ENCODE measurements around the gene CCSER1.
"Not testable (repeated sequence)": the region's sequence is repeated elsewhere in the genome, so short reads cannot be mapped to it uniquely, and the experiment has no call there.

Gene CCSER1

DNA sequence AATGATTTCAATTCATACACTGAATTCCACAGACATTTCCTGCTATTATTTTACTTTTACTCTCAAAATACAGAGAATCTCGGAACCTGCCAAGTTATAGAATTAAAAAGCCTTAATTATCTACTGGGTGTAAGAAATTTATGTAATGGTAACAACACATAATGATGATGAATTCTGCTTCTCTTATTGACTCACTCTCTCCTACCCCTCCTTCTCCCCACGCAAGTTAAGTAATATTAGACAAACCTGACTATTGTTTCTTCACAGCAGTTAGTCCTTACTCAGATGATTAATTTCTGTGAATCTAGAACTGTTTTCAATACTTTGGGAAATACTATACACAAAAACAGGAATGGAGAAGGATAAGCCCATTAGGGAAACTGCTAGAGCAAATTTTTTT is 762.0 kb downstream of the CCSER1 start:
- Histone ChIP-seq H3K27me3 (no peaks in the 10 kb centered on the region), H3K27ac (no peak overlapping the region), H3K4me2 (no peak overlapping the region), H3K36me3 (no peaks in the 10 kb centered on the region), H3K9me3 (replicated peaks in 1 of 11) (no peaks in the 10 kb centered on the region), H3K4me1 (no peaks in the 10 kb centered on the region), H3K4me3 (no peak overlapping the region), H3K9ac (no peak overlapping the region), H4K20me1 (no peaks in the 10 kb centered on the region)
- TF ChIP-seq Cebpa-rat (IDR thresholded peaks at IDR 0.05): no peak

DNA sequence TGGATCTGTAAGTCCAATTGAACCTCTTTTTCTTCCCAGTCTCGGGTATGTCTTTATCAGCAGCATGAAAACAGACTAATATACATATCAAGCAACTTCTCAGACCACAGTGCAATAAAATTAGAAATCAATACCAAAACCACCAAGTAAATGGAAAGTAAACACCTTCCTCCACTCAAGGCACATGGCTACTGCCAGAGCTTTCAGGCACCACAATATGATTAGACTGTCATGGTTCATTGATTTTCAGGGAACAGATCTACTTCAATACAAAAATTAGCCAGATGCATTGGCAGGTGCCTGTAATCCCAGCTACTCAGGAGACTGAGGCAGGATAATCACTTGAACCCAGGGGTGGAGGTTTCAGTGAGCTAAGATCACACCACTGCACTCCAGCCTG is 776.2 kb downstream of the CCSER1 start:
- not testable (repeated sequence) for H3K4me1 ChIP-seq, H3K4me3 ChIP-seq, H4K20me1 ChIP-seq, H3K4me2 ChIP-seq, H3K27me3 ChIP-seq, H3K27ac ChIP-seq, H3K36me3 ChIP-seq, H3K9ac ChIP-seq
- H3K9me3 ChIP-seq (replicated peaks in 1 of 11): peaks cover 0 to 13% (median 7%) of the 10 kb centered on the region in 11 experiments; a peak in 7 of 22 replicates

DNA sequence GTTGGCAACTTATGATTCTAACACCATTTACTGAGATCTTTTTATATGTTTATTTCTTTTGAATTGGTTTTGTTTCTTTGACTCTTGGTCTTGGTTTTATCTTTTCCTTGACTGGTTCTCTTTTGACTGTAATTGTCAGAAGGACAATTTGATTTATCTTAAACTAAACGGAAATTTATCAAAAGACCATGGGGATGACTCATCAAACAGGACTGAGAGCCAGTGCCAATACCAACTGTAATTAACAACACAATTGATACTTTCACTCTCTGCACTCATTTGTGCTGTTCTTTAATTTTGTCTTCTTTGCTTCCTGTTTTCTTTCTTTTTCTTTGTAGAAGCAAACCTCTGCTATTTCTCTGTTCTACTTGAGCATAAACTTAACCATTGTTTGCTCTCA is 776.8 kb downstream of the CCSER1 start:
- Histone ChIP-seq H3K4me2 (no peak overlapping the region), H3K9me3 (replicated peaks in 1 of 11) (peaks cover 0 to 13% (median 7%) of the 10 kb centered on the region in 11 experiments; a peak in 7 of 22 replicates), H4K20me1 (no peaks in the 10 kb centered on the region), H3K4me3 (no peak overlapping the region), H3K36me3 (no peaks in the 10 kb centered on the region), H3K27me3 (no peaks in the 10 kb centered on the region), H3K4me1 (no peaks in the 10 kb centered on the region), H3K9ac (no peak overlapping the region), H3K27ac (no peak overlapping the region)
- TF ChIP-seq Cebpa-rat (IDR thresholded peaks at IDR 0.05): no peak

DNA sequence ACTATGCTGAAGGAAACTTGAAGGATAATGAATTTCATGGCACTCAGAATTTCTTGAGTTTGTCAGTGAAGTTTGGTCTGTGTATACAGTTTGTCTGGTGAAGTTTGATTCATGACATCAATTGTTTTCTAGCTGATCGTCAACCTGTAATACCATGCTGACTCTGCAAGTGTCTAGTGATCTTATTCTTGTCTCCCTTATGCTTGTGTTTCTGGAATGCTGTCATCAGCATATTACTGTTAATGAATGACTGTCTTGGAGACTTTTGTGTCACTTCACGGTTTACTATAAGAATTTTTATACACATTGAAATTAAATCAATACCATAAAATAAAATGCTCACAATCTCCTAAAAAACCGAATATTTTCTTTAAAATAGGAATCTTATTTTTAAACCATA is 779.0 kb downstream of the CCSER1 start:
- H3K9me3 ChIP-seq (replicated peaks in 1 of 11): peaks cover 0 to 17% (median 7%) of the 10 kb centered on the region in 11 experiments; a peak in 7 of 22 replicates
- H3K4me2 ChIP-seq: no peak overlapping the region
- H3K9ac ChIP-seq: no peak overlapping the region
- H3K27me3 ChIP-seq: no peaks in the 10 kb centered on the region
- H3K4me1 ChIP-seq: no peaks in the 10 kb centered on the region
- H3K36me3 ChIP-seq: no peaks in the 10 kb centered on the region
- H4K20me1 ChIP-seq: no peaks in the 10 kb centered on the region
- no peak overlapping the region for H3K27ac ChIP-seq
- TF ChIP-seq Cebpa-rat (IDR thresholded peaks at IDR 0.05): no peak
- no peak overlapping the region for H3K4me3 ChIP-seq

DNA sequence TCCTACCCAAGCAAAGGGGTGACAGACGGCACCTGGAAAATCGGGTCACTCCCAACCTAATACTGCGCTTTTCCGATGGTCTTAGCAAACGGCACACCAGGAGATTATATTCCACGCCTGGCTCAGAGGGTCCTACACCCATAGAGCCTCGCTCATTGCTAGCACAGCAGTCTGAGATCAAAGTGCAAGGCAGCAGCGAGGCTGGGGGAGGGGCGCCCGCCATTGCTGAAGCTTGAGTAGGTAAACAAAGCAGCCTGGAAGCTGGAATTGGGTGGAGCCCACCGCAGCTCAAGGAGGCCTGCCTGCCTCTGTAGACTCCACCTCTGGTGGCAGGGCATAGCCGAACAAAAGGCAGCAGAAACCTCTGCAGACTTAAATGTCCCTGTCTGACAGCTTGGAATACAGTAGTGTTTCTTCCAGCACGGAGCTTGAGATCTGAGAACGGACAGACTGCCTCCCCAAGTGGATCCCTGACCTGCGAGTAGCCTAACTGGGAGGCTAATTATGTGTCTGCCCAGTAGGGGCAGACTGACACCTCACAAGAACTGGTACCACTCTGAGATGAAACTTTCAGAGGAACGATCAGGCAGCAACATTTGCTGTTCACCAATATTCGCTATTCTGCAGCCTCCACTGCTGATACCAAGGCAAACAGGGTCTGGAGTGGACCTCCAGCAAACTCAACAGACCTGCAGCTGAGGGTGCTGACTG is 784.7 kb downstream of the CCSER1 start:
- not testable (repeated sequence) for H3K4me3 ChIP-seq; H3K9ac ChIP-seq; H3K27me3 ChIP-seq; H3K9me3 ChIP-seq (replicated peaks in 1 of 11); H3K4me2 ChIP-seq; H3K36me3 ChIP-seq; H4K20me1 ChIP-seq; H3K27ac ChIP-seq; H3K4me1 ChIP-seq

DNA sequence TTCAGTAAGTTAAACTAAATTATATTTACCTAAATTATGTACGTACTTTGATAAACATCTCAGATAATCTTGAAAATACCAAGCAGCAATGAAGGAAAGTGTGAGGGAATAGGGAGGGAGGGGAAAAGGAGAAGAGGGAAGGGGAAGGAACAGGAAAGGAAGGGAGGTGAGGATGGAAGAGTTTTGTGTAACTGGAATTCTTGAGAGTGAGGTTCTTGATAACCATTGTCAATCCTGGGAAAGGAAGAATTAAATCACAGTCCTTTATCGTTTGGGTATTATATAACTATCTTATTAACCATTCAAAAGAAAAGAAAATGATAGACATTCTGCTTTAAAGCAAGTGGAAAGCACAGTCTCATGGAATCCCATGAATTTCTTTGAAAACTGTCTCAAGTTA is 795.0 kb downstream of the CCSER1 start:
- Histone ChIP-seq H3K9me3 (replicated peaks in 1 of 11) (no peaks in the 10 kb centered on the region), H3K4me1 (no peaks in the 10 kb centered on the region), H3K4me3 (no peak overlapping the region), H3K27me3 (no peaks in the 10 kb centered on the region), H3K9ac (no peak overlapping the region), H3K27ac (no peak overlapping the region), H3K4me2 (no peak overlapping the region), H4K20me1 (no peaks in the 10 kb centered on the region), H3K36me3 (no peaks in the 10 kb centered on the region)
- no peak for TF ChIP-seq Cebpa-rat (IDR thresholded peaks at IDR 0.05)

DNA sequence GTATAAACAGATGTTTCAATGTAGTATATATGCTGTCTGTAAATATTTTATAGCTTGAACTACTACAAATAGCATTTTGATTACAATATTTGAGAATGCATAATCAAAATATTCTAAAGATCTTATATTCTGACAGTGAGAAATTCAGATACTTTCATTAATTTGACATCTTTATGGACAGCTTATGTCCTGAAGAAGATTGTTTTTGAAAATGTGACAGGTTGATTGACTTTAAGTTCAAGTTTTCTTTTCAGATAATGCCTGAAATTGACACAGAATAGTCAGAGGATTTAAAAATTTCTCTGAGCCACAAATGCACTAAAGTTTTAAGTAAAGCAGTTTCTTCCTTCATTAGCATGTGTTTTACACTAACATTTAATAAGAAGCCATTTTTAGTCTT is 799.8 kb downstream of the CCSER1 start:
- Histone ChIP-seq H4K20me1 (no peaks in the 10 kb centered on the region), H3K27me3 (no peaks in the 10 kb centered on the region), H3K4me3 (no peak overlapping the region), H3K4me2 (no peak overlapping the region), H3K9ac (no peak overlapping the region), H3K27ac (no peak overlapping the region), H3K36me3 (no peaks in the 10 kb centered on the region), H3K9me3 (replicated peaks in 1 of 11) (no peaks in the 10 kb centered on the region), H3K4me1 (no peaks in the 10 kb centered on the region)
- TF ChIP-seq Cebpa-rat (IDR thresholded peaks at IDR 0.05): no peak

DNA sequence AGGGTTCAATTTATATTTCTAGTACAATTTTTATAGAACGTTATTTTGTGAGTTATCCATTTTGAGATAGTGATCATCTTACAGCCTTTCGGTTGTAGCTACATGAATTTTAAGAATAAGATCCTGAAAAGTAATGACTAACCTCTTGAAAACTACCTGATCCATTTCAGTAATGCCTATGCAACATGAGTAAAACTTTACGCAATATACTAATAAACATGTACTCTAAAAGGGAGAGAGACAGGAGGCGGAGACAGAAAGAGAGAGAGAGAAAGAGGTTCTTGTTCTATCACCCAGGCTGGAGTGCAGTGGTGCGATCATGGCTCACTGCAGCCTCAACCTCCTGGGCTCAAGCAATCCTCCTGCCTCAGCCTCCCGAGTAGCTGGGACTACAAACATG is 816.1 kb downstream of the CCSER1 start:
- Histone ChIP-seq H3K9me3 (replicated peaks in 1 of 11) (no peaks in the 10 kb centered on the region), H3K9ac (no peak overlapping the region), H4K20me1 (no peaks in the 10 kb centered on the region), H3K27me3 (no peaks in the 10 kb centered on the region), H3K4me2 (no peak overlapping the region), H3K27ac (no peak overlapping the region), H3K36me3 (no peaks in the 10 kb centered on the region), H3K4me1 (no peaks in the 10 kb centered on the region), H3K4me3 (no peak overlapping the region)
- no peak for TF ChIP-seq Cebpa-rat (IDR thresholded peaks at IDR 0.05)

DNA sequence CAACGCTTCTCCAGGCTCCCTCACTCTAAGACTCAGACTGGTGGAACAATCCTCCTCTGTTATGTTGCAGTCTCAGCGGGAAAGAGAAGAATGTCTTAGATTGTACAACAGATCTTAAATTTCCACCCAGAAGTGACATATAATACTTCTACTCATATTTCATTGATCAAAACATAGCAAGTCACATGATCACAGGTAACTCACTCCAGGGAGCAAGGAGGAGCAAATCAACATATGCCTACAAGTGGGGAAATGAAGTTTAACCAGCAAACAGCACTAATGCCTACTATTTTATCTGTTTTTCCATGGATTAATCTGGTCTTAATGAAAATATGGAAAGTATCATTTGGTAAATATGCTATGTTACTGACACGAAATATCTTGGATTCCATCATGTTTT is 819.8 kb downstream of the CCSER1 start:
- no peak overlapping the region for H3K4me2 ChIP-seq
- H3K4me3 ChIP-seq: no peak overlapping the region
- no peak overlapping the region for H3K9ac ChIP-seq
- no peaks in the 10 kb centered on the region for H3K36me3 ChIP-seq
- H3K9me3 ChIP-seq (replicated peaks in 1 of 11): no peaks in the 10 kb centered on the region
- no peaks in the 10 kb centered on the region for H3K4me1 ChIP-seq
- H3K27ac ChIP-seq: no peak overlapping the region
- H4K20me1 ChIP-seq: no peaks in the 10 kb centered on the region
- no peak for TF ChIP-seq Cebpa-rat (IDR thresholded peaks at IDR 0.05)
- no peaks in the 10 kb centered on the region for H3K27me3 ChIP-seq

DNA sequence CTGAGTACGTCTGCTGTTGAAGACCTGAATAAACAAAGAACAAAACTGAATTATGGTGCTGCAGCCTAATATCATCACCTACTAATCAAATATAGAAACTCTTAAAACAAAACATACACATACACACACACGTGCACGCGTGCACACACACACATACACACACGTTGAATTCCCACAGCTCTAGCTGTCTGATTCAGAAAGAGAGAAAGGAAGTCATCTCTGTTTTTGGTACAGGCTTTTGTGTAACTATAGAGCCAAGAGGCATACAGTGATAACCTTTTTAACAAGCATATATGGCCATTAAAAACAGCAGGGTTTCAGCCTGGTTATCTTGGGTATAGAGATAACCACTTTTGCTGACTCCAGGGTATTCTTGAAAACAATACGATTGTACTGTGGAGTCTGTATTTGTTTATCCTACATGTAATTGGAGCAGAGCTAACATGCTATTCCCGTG is 823.2 kb downstream of the CCSER1 start:
- Histone ChIP-seq H3K36me3 (no peaks in the 10 kb centered on the region), H3K9ac (no peak overlapping the region), H3K27me3 (no peaks in the 10 kb centered on the region), H3K27ac (no peak overlapping the region), H4K20me1 (no peaks in the 10 kb centered on the region), H3K4me3 (no peak overlapping the region), H3K9me3 (replicated peaks in 1 of 11) (no peaks in the 10 kb centered on the region), H3K4me2 (no peak overlapping the region), H3K4me1 (no peaks in the 10 kb centered on the region)
- TF ChIP-seq Cebpa-rat (IDR thresholded peaks at IDR 0.05): no peak

Measured in BLaER1 treated with 17β-estradiol and CSF1 and Interleukin-3, amounts not matched to agents 10 nM and 100 nM (cell line).